ENCODE measurements around the gene MESP2. TPM values are rescaled to one million over a fixed set of nuclear protein-coding genes. Genes with fewer than 3 reads are reported as not detected.

The MESP2 gene
- total and polyA plus RNA-seq, 9 of the 15 experiments (the other 6 are each of a cell fraction or from before 2014, with no cell fraction given), result 0.08 to 0.82 (median 0.37) TPM

GRCh38 chr15:89812847-89813320, 36.8 kb downstream of the MESP2 start:
- Histone ChIP-seq H3K27me3 (ENCODE audit: control insufficient read depth in 2 of 2, insufficient read depth in 2 of 2, low read length in 2 of 2) (no peaks in the 10 kb centered on the region), H3K4me1 (replicated peaks in 1 of 2; ENCODE audit: control insufficient read depth in 2 of 2, insufficient read depth in 2 of 2, low read length in 2 of 2) (peaks cover 0 to 43% of the 10 kb centered on the region in 2 experiments; a peak in 3 of 5 replicates), H2AFZ (ENCODE audit: low read depth, low read length) (no peak overlapping the region), H3K4me2 (ENCODE audit: insufficient read depth, low read length) (no peak overlapping the region), H3K79me2 (ENCODE audit: control insufficient read depth, insufficient read depth, low read length) (no peaks in the 10 kb centered on the region), H3K9ac (ENCODE audit: insufficient read depth in 1 of 2, low read depth in 2 of 2, low read length in 2 of 2) (peak overlapping the region in 1 of 2 experiments; percentile 75; a peak in 2 of 4 replicates), H3K36me3 (ENCODE audit: control insufficient read depth, insufficient read depth, low read length) (no peaks in the 10 kb centered on the region), H3K27ac (ENCODE audit: extremely low read depth, low read depth, low read length) (no peak overlapping the region), H3K9me3 (replicated peaks; ENCODE audit: control insufficient read depth, insufficient read depth, low read depth, low read length) (0 out of 2 replicates have a peak, but pooled peaks cover 4% of the 10 kb centered on the region), H4K20me1 (replicated peaks; ENCODE audit: control insufficient read depth, insufficient read depth, low read length) (no peaks in the 10 kb centered on the region), H3K4me3 (no peak overlapping the region), H3K9me1 (ENCODE audit: control insufficient read depth, insufficient read depth, low read length) (no peaks in the 10 kb centered on the region)
- DNase-seq (ENCODE audit: extremely low read depth in 1 of 4, low spot score in 3 of 4) (no peak), FAIRE-seq (no peak), ATAC-seq (no peak)
- no TSS peak for BruUV-seq (replicated peaks)
- TF ChIP-seq, protein P1, sequence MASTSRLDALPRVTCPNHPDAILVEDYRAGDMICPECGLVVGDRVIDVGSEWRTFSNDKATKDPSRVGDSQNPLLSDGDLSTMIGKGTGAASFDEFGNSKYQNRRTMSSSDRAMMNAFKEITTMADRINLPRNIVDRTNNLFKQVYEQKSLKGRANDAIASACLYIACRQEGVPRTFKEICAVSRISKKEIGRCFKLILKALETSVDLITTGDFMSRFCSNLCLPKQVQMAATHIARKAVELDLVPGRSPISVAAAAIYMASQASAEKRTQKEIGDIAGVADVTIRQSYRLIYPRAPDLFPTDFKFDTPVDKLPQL (IDR thresholded peaks at IDR 0.05; ENCODE audit: extremely low read depth, insufficient read length), result no peak
- TF ChIP-seq POLR2A (conservative IDR thresholded peaks at IDR 0.05) (no peak), ZNF449 (CRISPR knock-in tag; IDR thresholded peaks at IDR 0.05) (no peak), SMAD4 (CRISPR knock-in tag; conservative IDR thresholded peaks at IDR 0.05) (no peak), ZNF583 (CRISPR knock-in tag; IDR thresholded peaks at IDR 0.05) (no peak), MECOM (CRISPR knock-in tag; IDR thresholded peaks at IDR 0.05) (no peak), SNRNP70 (optimal IDR thresholded peaks at IDR 0.05; ENCODE audit: low read depth, low read length) (no peak)
- TF ChIP-seq, protein P2, sequence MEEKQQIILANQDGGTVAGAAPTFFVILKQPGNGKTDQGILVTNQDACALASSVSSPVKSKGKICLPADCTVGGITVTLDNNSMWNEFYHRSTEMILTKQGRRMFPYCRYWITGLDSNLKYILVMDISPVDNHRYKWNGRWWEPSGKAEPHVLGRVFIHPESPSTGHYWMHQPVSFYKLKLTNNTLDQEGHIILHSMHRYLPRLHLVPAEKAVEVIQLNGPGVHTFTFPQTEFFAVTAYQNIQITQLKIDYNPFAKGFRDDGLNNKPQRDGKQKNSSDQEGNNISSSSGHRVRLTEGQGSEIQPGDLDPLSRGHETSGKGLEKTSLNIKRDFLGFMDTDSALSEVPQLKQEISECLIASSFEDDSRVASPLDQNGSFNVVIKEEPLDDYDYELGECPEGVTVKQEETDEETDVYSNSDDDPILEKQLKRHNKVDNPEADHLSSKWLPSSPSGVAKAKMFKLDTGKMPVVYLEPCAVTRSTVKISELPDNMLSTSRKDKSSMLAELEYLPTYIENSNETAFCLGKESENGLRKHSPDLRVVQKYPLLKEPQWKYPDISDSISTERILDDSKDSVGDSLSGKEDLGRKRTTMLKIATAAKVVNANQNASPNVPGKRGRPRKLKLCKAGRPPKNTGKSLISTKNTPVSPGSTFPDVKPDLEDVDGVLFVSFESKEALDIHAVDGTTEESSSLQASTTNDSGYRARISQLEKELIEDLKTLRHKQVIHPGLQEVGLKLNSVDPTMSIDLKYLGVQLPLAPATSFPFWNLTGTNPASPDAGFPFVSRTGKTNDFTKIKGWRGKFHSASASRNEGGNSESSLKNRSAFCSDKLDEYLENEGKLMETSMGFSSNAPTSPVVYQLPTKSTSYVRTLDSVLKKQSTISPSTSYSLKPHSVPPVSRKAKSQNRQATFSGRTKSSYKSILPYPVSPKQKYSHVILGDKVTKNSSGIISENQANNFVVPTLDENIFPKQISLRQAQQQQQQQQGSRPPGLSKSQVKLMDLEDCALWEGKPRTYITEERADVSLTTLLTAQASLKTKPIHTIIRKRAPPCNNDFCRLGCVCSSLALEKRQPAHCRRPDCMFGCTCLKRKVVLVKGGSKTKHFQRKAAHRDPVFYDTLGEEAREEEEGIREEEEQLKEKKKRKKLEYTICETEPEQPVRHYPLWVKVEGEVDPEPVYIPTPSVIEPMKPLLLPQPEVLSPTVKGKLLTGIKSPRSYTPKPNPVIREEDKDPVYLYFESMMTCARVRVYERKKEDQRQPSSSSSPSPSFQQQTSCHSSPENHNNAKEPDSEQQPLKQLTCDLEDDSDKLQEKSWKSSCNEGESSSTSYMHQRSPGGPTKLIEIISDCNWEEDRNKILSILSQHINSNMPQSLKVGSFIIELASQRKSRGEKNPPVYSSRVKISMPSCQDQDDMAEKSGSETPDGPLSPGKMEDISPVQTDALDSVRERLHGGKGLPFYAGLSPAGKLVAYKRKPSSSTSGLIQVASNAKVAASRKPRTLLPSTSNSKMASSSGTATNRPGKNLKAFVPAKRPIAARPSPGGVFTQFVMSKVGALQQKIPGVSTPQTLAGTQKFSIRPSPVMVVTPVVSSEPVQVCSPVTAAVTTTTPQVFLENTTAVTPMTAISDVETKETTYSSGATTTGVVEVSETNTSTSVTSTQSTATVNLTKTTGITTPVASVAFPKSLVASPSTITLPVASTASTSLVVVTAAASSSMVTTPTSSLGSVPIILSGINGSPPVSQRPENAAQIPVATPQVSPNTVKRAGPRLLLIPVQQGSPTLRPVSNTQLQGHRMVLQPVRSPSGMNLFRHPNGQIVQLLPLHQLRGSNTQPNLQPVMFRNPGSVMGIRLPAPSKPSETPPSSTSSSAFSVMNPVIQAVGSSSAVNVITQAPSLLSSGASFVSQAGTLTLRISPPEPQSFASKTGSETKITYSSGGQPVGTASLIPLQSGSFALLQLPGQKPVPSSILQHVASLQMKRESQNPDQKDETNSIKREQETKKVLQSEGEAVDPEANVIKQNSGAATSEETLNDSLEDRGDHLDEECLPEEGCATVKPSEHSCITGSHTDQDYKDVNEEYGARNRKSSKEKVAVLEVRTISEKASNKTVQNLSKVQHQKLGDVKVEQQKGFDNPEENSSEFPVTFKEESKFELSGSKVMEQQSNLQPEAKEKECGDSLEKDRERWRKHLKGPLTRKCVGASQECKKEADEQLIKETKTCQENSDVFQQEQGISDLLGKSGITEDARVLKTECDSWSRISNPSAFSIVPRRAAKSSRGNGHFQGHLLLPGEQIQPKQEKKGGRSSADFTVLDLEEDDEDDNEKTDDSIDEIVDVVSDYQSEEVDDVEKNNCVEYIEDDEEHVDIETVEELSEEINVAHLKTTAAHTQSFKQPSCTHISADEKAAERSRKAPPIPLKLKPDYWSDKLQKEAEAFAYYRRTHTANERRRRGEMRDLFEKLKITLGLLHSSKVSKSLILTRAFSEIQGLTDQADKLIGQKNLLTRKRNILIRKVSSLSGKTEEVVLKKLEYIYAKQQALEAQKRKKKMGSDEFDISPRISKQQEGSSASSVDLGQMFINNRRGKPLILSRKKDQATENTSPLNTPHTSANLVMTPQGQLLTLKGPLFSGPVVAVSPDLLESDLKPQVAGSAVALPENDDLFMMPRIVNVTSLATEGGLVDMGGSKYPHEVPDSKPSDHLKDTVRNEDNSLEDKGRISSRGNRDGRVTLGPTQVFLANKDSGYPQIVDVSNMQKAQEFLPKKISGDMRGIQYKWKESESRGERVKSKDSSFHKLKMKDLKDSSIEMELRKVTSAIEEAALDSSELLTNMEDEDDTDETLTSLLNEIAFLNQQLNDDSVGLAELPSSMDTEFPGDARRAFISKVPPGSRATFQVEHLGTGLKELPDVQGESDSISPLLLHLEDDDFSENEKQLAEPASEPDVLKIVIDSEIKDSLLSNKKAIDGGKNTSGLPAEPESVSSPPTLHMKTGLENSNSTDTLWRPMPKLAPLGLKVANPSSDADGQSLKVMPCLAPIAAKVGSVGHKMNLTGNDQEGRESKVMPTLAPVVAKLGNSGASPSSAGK (IDR thresholded peaks at IDR 0.05), result no peak
- ChIA-PET CTCF (ENCODE audit: low intra/inter-chr PET ratio) (interaction anchor here (0.6 kb wide), 1 partner anchor 38 kb away, joined by 3 read pairs; no protein-coding TSS in a partner anchor), POLR2A (interaction anchor here (1.0 to 1.1 kb wide), 2 partner anchors 29 to 166 kb away, joined by 3 to 5 read pairs; no protein-coding TSS in a partner anchor)
- in situ Hi-C loops (cut with MboI), result no loop called here
- intact Hi-C loops (cut with micrococcal nuclease), result no loop called here
- whole genome bisulfite sequencing (ENCODE audit: insufficient coverage, low coverage, missing lambda C conversion rate), result 94% methylated on average over 7 of the region's 7 CpGs
